ENCODE data around the gene VAMP3.

VAMP3 gene, protein sequence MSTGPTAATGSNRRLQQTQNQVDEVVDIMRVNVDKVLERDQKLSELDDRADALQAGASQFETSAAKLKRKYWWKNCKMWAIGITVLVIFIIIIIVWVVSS

DNA sequence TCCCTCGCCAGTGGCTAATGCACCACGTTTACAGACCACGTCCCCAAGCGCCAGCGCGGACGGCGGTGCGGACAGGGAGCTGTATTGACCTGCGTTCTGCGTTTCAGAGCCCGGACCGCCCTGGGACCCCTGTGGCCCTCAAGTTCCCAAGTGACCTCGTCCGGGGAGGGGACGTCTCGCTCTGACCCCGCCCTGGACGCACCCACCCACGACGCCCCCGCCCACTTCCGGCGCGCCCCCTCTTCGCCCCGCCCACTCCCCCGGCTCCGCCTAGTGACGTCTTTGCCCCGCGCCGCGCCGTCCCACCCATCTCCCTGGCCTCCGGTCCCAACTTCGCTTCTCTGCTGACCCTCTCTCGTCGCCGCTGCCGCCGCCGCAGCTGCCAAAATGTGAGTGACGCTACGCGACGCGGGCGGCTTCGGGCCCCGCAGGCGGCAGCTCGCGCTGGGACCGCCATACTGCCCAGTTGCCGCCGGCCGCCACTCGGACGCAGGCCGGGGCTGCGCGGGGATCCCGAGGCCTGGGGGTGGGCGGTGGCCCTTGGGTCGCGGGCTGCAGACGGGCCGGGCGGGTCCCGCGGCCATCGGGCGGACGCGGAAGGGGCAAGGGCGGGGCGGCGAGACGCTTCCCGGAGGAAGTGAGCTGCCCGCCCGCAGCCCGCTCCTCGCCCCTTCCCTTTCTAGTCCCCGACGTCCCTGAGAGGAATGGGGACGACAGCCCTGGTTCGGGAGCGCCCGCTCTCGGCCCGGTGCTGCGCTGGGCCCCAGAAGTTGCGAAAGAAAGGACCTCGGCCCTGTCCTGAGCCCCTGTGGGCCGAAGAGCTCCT, at the start of gene VAMP3:
Gene VAMP3, plus strand, starts transcription at position 300 of the 826 bp plus-strand sequence. Its CDS starts 88 bp downstream, at position 388.
- no peak for DNase-seq (ENCODE audit: low read depth, low spot score)

DNA sequence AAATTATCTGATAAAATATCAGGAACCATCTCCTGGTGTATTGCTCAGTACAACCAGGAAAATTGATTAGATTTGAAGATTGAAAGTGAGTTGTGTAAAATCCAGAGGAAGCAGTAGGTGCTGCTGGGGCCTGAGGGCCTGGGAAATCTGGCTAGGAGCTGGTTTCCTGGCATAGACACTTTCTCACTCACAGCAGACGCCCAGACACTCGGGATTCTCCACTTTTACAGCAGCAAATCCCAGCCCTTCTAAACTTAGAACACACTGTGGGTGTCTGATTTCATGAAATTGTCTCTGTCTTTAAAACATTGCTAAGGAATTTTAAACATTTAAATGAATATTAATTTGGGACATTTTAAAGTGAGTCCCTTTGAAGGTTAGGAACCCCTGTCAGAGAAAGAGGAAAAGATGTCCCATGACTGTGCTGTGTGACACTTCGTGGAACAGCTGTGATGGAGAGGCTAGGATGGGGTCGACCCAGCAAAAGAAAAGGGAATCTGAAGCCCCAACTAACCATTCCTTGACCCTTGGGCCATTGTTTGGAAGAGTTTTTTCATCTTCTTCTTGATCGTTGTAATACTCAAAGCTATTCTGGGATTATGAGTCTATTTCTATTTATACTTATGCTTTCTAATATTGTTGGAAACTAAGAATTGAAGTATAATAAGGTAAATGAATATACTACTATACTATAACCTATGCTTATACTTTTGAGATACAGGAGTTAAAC, 49.0 kb upstream of the VAMP3 start:
- no peak for DNase-seq (ENCODE audit: low read depth, low spot score)

DNA sequence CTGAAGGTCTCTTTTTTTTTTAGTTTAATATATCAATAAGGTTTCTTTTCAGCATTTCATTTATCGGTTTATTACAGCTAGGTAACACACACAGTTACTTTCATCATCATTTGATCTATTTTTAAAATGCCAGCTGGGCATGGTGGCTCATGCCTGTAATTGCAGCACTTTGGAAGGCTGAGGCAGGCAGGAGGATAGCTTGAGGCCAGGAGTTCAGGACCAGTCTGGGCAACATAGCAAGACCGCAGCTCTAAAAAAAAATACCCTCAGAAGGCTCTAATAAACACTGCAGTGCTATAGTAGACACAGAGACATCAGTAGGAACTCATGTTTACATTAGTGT, 48.5 kb upstream of the VAMP3 start:
- no peak for DNase-seq (ENCODE audit: low read depth, low spot score)

DNA sequence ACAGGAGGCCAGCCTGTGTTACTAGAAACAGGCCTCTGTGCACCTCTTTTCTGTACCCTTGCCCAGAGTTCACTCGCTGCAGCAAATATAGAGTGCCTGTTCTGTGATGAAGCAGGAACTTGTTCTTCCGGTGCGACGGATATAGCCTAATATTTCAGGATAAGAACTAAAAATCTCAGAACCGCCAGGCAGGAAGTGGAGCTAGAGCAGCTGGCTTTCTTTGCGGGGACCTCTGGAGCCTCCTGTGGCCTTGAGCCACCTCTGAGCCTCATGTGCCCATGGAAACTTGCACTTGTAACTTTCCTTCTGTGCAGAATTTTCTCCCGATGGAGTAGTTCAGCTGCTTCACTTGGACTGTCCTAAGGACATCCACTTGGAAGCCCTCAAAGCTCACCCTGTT, 44.5 kb upstream of the VAMP3 start:
- DNase-seq (ENCODE audit: low read depth, low spot score), result no peak

DNA sequence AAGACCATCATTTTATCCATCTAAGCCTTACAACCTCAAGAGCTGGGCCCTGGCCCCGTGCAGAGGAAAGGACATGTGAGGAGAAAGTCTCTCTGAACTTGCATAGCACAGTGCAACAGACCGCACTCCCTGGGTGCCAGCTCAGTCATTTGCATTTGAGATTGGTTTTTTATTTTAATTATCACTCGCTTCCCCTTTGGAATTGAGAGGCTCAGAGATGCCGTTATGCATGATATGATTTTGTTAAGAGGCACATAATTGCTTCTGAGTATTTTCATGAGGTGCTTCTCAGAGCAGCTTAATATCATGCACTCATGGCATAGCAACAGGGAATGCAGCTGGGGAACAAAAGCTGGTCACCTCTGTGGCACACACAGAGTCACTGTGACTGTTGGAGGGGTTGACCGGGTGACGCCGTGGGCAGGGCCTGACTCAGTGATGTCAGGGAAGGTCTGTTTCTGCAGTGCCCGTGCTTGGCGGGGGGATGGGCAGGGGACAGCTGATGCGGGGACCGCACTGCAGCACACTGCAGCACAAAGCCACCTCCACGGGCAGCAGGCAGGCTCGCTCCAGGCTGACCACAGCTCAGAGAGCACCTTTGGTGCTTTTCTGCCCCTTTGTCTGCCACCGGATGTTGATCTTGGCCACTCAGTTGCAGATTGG, 43.2 kb upstream of the VAMP3 start:
- DNase-seq (ENCODE audit: low read depth, low spot score), result no peak

DNA sequence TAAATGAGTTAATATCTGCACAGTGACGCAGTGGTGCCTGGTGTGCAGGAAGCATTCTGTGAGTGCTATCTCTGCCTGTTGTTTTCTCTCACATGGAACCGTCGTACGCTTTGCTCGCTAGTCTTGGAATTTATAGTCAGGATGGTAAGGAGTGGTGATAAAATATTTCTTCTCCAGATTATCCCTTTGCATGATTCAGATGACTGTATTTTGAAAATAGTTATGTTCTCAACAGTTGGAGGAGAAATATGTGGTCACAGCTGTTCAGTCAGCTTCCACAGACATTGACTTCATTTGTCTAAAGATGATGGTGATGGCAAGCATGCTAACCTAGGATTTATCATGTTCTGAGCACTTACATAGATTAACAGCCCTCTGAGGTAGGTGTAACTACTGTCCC, 41.3 kb upstream of the VAMP3 start:
- DNase-seq (ENCODE audit: low read depth, low spot score), result no peak

DNA sequence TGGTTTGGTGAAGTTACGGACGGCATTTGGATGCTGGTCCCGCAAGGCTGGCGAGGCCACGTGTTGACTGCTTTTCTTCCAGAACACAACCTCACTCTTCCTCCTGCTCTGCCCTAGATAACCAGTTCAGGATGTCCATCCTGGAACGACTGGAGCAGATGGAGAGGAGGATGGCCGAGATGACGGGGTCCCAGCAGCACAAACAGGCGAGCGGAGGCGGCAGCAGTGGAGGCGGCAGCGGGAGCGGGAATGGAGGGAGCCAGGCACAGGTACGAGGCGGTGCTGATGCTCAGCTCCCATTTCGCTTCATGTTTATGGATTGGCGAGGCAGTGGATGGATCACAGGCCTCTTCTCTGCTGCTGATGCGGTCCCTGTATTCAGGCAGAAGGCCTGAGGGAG, 38.8 kb upstream of the VAMP3 start:
- DNase-seq (ENCODE audit: low read depth, low spot score), result no peak

DNA sequence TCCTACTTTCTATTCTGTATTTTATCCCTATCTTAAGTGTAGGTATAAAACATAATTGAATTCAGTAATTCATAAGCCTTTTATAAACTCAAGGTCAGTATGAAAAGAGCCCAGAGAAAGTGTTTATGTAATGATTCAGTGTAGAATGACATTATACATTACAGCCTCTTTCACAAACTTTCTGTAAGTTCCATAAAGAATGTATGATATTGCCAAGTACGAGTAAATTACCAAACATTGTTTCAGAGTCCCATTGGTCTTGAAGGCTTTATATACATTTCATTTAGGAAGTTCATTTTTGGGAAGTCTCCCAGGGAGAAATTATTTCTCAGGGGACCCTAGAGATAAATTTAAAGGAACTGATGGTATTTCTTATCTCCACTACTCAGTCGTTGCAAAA, 37.8 kb upstream of the VAMP3 start:
- no peak for DNase-seq (ENCODE audit: low read depth, low spot score)

DNA sequence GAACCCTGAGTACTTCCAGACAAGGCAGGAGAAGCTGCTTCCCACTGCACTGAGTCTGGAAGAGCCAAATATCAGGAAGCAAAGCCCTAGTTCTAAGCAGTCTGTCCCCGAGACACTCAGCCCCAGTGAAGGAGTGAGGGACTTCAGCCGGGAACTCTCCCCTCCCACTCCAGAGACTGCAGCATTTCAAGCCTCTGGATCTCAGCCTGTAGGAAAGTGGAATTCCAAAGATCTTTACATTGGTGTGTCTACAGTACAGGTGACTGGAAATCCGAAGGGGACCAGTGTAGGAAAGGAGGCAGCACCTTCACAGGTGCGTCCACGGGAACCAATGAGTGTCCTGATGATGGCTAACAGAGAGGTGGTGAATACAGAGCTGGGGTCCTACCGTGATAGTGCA, 33.1 kb upstream of the VAMP3 start:
- no peak for DNase-seq (ENCODE audit: low read depth, low spot score)

DNA sequence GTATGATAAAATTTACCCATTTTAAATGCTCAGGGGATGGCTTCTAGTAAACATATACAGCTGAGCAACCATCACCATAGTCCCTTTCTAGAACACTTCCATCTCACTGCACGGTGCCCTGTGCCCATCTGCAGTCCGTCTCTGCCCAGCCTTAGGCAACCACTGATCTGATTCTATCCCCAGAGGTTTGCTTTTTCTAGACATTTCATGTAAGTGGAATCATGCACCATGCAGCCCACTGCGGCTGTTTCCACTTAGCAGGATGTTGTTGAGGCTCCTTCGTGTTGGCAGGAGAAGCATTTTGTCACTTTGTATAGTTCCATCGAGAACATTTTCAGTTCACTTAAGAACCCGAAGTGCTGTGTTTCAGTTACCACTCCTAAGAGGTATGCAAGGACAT, 27.8 kb upstream of the VAMP3 start:
- DNase-seq (ENCODE audit: low read depth, low spot score), result no peak

DNA sequence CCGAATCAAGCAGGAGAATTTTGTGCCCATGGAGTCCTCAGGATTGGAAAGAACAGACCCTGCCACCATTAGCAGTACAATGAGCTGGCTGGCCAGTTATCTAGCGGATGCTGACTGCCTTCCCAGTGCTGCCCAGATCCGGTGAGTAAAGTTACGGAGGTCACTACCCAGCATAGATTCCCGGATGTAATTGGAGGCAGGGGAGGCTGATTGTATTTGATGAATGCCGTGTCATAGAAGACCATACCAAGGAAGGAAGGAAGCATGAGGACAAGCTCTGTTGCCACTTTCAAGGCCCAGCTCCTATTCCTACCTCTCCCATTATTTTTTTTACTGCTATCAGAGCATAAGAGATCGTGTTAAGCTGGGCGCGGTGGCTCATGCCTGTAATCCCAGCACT, 26.2 kb upstream of the VAMP3 start:
- DNase-seq (ENCODE audit: low read depth, low spot score), result no peak

DNA sequence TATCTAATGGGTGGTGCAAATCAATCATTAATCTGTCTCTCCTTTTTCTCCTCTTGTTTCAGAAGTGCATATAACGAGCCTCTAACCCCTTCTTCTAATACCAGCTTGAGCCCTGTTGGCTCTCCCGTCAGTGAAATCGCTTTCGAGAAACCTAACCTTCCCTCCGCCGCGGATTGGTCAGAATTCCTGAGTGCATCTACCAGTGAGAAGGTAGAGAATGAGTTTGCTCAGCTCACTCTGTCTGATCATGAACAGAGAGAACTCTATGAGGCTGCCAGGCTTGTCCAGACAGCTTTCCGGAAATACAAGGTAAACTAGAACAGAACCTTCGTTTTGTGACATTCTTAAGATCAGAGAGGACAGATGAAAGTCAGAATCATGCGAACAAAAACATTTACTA, 25.3 kb upstream of the VAMP3 start:
- DNase-seq (ENCODE audit: low read depth, low spot score), result no peak

DNA sequence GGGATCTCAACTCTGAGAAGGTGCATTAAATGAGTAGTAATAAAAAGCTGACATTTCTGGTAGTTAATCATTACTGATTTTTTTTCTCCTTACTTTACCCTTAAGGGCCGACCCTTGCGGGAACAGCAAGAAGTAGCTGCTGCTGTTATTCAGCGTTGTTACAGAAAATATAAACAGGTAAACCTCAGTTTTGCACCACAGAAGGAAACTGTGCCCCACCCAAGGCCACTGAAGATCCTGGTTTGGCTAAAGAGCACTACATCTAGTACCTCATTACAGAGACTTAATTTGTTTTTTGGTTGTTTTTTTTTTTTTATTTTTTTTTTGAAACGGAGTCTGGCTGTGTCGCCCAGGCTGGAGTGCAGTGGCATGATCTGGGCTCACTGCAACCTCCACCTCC, 23.5 kb upstream of the VAMP3 start:
- no peak for DNase-seq (ENCODE audit: low read depth, low spot score)

DNA sequence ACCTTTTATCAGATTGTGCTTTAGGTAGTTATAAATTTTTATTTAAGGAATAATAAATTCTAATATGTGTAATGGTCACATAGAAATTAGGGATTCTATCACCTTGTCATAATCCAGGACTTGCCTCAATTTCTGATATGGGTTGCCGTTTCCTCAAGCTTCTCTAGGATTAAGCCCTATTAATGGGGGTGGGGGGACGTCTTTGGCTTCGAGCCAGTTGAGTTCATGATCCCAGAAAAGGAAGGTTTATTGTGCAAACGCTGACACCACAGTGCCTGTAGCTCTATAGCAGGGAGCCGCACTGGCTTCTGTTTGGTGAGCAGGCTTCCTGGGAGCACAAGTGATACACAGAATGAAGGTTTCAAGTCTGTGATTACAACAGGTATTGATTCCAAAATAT, 22.0 kb upstream of the VAMP3 start:
- DNase-seq (ENCODE audit: low read depth, low spot score), result no peak

DNA sequence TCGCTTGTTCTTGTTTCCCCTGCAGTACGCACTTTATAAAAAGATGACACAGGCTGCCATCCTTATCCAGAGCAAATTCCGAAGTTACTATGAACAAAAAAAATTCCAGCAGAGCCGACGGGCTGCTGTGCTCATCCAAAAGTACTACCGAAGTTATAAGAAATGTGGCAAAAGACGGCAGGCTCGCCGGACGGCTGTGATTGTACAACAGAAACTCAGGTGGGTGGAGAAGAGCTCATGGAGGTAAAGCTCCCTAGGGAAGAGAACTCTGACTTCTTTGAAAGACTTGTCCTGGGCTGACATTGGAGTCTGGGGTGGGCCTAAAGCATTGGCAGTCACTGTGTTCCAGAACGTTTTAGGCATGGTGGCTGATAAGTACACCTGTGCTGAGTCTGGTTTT, 19.9 kb upstream of the VAMP3 start:
- DNase-seq (ENCODE audit: low read depth, low spot score), result no peak

DNA sequence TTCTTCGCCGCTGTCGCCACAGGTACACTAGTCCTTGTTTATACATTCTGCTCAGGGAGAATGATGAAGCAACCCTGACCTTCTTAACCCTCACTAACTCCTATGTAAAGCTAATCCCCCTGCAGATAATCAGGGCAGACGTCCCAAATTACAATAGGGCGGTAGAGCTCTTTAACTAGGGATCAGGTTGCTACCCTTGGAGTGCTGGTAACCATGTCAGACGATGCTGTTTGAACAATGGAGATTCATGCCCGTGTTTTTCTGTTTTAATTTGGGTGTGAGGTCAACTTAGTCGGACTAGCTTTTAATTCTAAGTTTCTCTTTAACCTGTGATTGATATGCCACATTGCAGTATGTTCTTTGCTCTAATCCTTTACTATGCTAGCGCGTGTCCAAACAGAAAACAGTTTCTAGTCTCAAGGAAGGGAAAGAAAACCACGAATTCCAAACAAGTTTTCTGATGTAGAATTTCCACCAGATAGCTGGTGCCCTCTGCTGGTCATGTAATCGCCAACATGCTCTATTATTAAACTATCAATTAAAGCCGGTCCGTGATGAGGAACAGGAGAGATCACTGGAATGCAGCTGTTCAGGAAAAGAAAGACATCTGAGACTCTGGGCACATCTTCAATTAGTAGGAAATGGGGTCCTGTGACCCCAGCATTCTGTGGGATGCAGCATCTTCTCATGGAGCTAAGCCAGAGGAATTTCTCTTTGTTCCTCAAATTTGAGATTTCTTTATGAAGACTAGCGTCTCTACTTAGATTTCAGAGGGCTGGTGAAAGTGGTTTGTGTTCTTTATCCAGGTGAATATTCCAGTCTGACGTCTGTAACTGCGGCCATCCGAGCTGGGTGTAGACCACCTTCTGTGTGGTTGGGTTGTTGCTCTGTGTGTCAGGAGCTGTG, 18.3 kb upstream of the VAMP3 start:
- DNase-seq (ENCODE audit: low read depth, low spot score), result peak; percentile 61

DNA sequence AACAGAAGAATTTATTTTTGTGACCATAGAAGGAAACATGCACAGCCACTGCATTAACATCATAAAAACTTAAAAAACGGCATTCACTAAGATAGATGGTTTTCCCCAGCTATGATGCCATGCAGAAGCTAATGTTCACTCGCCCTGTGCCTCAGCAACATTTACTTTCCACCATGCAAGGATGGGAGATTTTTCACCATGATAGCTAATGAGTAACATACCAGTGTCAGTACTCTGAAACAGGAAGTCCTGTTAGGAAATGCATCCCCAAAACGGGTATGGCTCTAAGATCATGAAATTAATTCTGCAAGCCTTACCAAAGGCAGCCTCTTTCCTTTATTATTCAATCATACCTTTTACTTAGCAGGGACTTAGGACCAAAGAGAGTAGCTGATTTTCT, 17.5 kb upstream of the VAMP3 start:
- no peak for DNase-seq (ENCODE audit: low read depth, low spot score)

DNA sequence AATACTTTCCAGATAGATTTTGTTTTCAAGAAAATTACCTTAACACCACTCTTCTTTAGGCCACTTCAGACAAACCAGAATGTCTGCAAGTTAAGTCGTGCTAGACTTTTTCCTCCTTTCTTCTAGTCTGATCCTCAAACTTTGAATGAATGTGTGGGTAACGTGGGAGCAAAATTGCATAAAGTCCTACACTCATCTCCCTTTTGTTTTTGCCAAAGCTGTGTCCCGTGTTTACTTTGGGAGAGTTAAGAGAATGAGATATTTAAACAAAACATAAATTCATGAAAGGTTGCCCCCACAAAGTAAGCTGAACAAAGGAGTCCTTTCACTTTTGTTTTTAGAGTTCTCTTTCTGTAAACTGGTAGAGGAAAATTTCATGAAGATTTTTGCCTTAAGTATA, 16.9 kb upstream of the VAMP3 start:
- no peak for DNase-seq (ENCODE audit: low read depth, low spot score)

DNA sequence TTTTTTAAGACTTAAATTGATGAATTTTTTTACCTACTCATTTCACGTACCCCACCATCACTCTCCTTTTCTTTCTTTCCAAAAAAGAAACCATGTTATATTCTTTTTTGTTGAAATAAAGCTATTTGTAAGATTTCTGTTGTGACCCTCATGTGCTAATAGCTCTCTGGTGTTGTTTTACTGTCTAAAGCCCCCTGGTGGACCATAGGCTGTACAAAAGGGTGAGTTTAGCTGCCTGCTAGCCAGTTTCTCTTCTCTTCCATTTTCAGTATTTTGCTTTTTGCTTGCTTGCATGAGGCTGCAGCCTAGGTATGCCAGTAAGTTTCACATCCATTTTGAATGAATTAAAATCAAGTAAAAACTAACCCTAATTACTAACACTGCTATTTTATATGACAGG, 15.6 kb upstream of the VAMP3 start:
- no peak for DNase-seq (ENCODE audit: low read depth, low spot score)

DNA sequence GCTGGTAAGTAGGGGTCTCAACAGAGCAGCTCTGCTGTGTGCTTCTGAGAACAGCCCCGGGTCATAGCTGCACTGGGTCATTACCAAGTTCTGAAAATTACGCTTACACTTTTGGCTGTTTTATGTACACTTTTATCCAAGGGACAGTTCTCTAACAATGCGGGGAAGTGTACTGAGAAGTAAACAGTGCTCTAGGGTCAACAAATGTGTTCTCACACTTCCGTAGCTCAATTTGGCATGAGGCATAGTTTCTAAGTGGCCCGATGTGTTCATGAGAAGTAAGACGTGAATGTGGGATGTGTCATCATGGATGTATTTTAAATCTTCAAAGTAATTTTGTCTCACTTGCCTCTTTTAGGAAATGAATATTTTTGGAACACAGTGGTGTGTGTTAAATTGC, 10.9 kb upstream of the VAMP3 start:
- DNase-seq (ENCODE audit: low read depth, low spot score), result no peak

DNA sequence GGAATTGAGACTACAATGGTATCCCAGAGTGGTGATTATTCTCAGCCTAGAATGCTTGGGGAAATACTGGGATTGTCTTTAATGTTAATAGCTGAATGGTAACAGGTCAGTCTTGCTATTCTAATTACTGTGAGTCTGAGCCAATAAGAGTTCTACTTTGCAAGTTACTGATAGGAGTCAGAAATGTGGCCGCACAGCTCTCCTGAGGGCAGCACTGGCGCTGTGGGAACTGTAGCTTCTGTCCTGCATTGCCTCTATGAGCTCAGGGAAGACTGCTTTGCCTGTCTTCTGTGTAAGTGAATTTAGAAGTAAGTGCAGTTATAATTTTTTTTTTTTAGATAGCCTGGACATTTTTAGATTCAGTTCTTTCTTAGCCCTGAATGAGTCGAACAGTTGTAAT, 10.0 kb upstream of the VAMP3 start:
- DNase-seq (ENCODE audit: low read depth, low spot score), result no peak

DNA sequence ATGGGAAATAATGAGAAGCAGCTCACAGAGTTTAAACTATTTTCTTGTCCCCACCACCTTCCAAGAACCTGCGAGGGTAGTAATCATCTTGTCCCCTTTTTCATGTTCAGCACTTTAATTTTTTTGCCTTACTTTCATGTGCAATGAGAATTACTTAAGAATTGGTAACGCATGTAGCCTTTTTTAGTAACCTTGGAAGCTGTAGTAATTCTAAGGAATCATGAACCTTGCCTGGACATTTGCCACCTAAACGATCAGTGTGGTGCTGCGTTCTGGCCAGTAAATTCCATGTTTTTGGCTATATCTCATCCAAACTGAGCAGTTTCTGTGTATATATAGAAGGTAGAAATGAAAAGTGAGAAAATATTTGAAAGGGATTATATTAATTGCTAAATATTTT, 3.9 kb upstream of the VAMP3 start:
- DNase-seq (ENCODE audit: low read depth, low spot score), result no peak

Data from iPS DF 19.7 (cell line).